GM12891 (cell line): Measurements from ENCODE around the gene SDE2.

ENCODE experiments used
- POLR2A ChIP-seq: IDR thresholded peaks from 2 replicates; pipeline ENCODE4 v1.6.1; 2011; ENCODE audit warnings: low read depth, low read length, control low read depth
- POLR2AphosphoS5 ChIP-seq: IDR thresholded peaks from 2 replicates; pipeline ENCODE4 v1.6.1; 2011; ENCODE audit warnings: low read depth, low read length, control low read depth
- SPI1 ChIP-seq: IDR thresholded peaks from 2 replicates; pipeline ENCODE4 v1.6.1; 2011; ENCODE audit warnings: low read depth, low read length, control low read depth
- TAF1 ChIP-seq: IDR thresholded peaks from 2 replicates; pipeline ENCODE4 v1.6.1; 2011; ENCODE audit warnings: low read depth, low read length, control low read depth

- TF ChIP-seq POLR2A (no peak), TAF1 (no peak), SPI1 (no peak), POLR2AphosphoS5 (no peak)
Observed at GRCh38 chr1:225945564-225945963, 53.6 kb downstream of the SDE2 start.
